GM12878 (cell line): ENCODE measurements around the gene STAG1. TPM values are rescaled to one million over a fixed set of nuclear protein-coding genes. Genes with fewer than 3 reads are reported as not detected.

Experiments used
- ATAC-seq: fragments of 200-7000 bp; cut with Tn5 transposase; 3 replicates; pipeline ENCODE4 v1.9.1; 2020; ENCODE audit warnings: mild to moderate bottlenecking, moderate library complexity
- BruUV-seq: library from RNA; stranded (reverse); fragments of 400-500 nt; replicated peaks from 2 replicates; lab custom pipeline; 2021; lab: Mats Ljungman, UMichigan
- CTCF ChIA-PET: fragments of 300-600 bp; sonication (Branson Sonifier 250); formaldehyde crosslinking; extraction: SDS; loops from one replicate; lab custom pipeline; 2021; ENCODE audit warnings: inconsistent platforms; lab: Yijun Ruan, JAX
- POLR2A ChIA-PET: fragments of 350-600 bp; formaldehyde crosslinking; extraction: SDS; loops from one replicate; lab custom pipeline; 2021; ENCODE audit warnings: inconsistent platforms; lab: Charles Lee
- RAD21 ChIA-PET: fragments of 300-600 bp; sonication (Branson Sonifier 250); formaldehyde crosslinking; loops from one replicate; lab custom pipeline; 2023; ENCODE audit warnings: antibody characterized with exemption; ENCODE audit not compliant: unreplicated experiment; lab: Charles Lee
- SMC1A ChIA-PET: fragments of 300-600 bp; sonication (Branson Sonifier 250); formaldehyde crosslinking; loops from one replicate; lab custom pipeline; 2023; ENCODE audit not compliant: unreplicated experiment, uncharacterized antibody; lab: Charles Lee
- DNase-seq: peaks from one replicate; pipeline ENCODE4 v3.0.0-alpha.2; 2011; ENCODE audit warnings: low read depth, low spot score
- FAIRE-seq: peaks from 3 replicates; lab custom pipeline; 2011; peaks lifted over from hg19 to GRCh38; lab: Jason Lieb, UNC
- H2AFZ ChIP-seq: 2 replicates; pipeline ENCODE4 v1.6.0; 2011; ENCODE audit warnings: low read depth, low read length, control low read depth; ENCODE audit not compliant: control insufficient read depth
- H3K27ac ChIP-seq: 2 replicates; pipeline ENCODE4 v1.5.1; 2011; ENCODE audit warnings: control low read depth; ENCODE audit not compliant: control insufficient read depth, insufficient read depth
- H3K27me3 ChIP-seq, 2 experiments: replicated peaks in 1 of 2; 2 replicates each; pipeline versions ENCODE4 v1.6.0 to v1.6.1; 2011; ENCODE audit warnings: low read length in 1 of 2; ENCODE audit not compliant: control insufficient read depth in 2 of 2, insufficient read depth in 2 of 2
- H3K36me3 ChIP-seq, 2 experiments: 2 replicates each; pipeline ENCODE4 v1.5.1; 2011; ENCODE audit warnings: low read length in 1 of 2; ENCODE audit not compliant: control insufficient read depth in 2 of 2, insufficient read depth in 2 of 2
- H3K4me1 ChIP-seq: 2 replicates; pipeline ENCODE4 v1.6.1; 2011; ENCODE audit warnings: mild to moderate bottlenecking, low read length, moderate library complexity, mixed read lengths; ENCODE audit not compliant: control insufficient read depth, insufficient read depth
- H3K4me2 ChIP-seq: 2 replicates; pipeline ENCODE4 v1.6.0; 2011; ENCODE audit warnings: control low read depth; ENCODE audit not compliant: control insufficient read depth, insufficient read depth
- H3K4me3 ChIP-seq: fragments of 200-600 bp; sonication (generic); 2 replicates; pipeline ENCODE4 v1.5.1; 2016
- H3K79me2 ChIP-seq: 2 replicates; pipeline ENCODE4 v1.6.0; 2011; ENCODE audit warnings: low read length; ENCODE audit not compliant: control insufficient read depth, insufficient read depth
- H3K9ac ChIP-seq: 2 replicates; pipeline ENCODE4 v1.8.0; 2011; ENCODE audit warnings: low read length, control low read depth, mixed read lengths; ENCODE audit not compliant: control insufficient read depth, insufficient read depth
- H3K9me3 ChIP-seq: replicated peaks from 3 replicates; pipeline ENCODE4 v1.5.1; 2011; ENCODE audit warnings: mild to moderate bottlenecking, low read length; ENCODE audit not compliant: control insufficient read depth, insufficient read depth
- H4K20me1 ChIP-seq: 2 replicates; pipeline ENCODE4 v1.6.0; 2011; ENCODE audit not compliant: control insufficient read depth, insufficient read depth
- FOS ChIP-seq: IDR thresholded peaks from 3 replicates; pipeline ENCODE4 v1.6.1; 2011; ENCODE audit warnings: borderline replicate concordance; ENCODE audit not compliant: insufficient read length; ENCODE audit errors: extremely low read depth
- IKZF2 ChIP-seq, 2 experiments: fragments of 450-650 bp; IDR thresholded peaks; 2 replicates each; pipeline ENCODE4 v1.6.1; 2017; ENCODE audit warnings: mild to moderate bottlenecking in 2 of 2, moderate library complexity in 2 of 2
- JUND ChIP-seq: IDR thresholded peaks from 2 replicates; pipeline ENCODE4 v1.6.1; 2012; ENCODE audit warnings: low read depth, mild to moderate bottlenecking, low read length, improper control_type of control experiment, moderate library complexity
- SMAD1 ChIP-seq: fragments of 450-650 bp; IDR thresholded peaks from 2 replicates; pipeline ENCODE4 v1.6.1; 2018; ENCODE audit warnings: mild to moderate bottlenecking, low read depth; ENCODE audit not compliant: partially characterized antibody
- ZBTB40 ChIP-seq: fragments of 450-650 bp; IDR thresholded peaks from 2 replicates; pipeline ENCODE4 v1.6.1; 2016; ENCODE audit warnings: mild to moderate bottlenecking, moderate library complexity, borderline replicate concordance
- ZNF687 ChIP-seq: fragments of 450-650 bp; IDR thresholded peaks from 2 replicates; pipeline ENCODE4 v1.6.1; 2017; ENCODE audit warnings: mild to moderate bottlenecking, moderate library complexity
- WGBS: methylation state at CpG from one replicate; pipeline ENCODE4 v1.1.6; 2016; ENCODE audit warnings: low lambda C conversion rate; ENCODE audit not compliant: insufficient replicate concordance, insufficient coverage; ENCODE audit errors: missing lambda C conversion rate; 5-methylcytosine and 5-hydroxymethylcytosine counted together
- in situ Hi-C: fragments of 300-500 bp; cut with MboI; formaldehyde crosslinking; loops from 9 replicates; pipeline ENCODE4 v1.14.3; 2018; ENCODE audit warnings: mixed read lengths
- intact Hi-C: fragments of 100-400 bp; cut with micrococcal nuclease; formaldehyde crosslinking; loops from one replicate; pipeline ENCODE4 v1.14.2; 2022; ENCODE audit not compliant: unreplicated experiment
- polyA plus RNA-seq, 11 experiments: library from polyadenylated mRNA; depleted of rRNA in 4 of 11; unstranded in 6 of 11; stranded (reverse) in 5 of 11; fragments of >200 nt; fragmentation: Nextera tagmentation in 4 of 11; fragmentation: Illumina TruSeq in 1 of 11; extraction: Ambion mirVana in 4 of 11; extraction: Trizol in 1 of 11; gene quantifications; 1 replicate in 1 of 11; 2 replicates in 10 of 11; pipeline versions ENCODE4 v1.2.1 to v1.2.3, GENCODE V29; 2011 to 2016; ENCODE audit warnings: inconsistent platforms in 2 of 11, missing spikeins in 2 of 11, low read depth in 1 of 11
- total RNA-seq, 4 experiments: library from RNA; depleted of rRNA in 3 of 4; stranded (reverse); fragments of >200 nt in 3 of 4; fragmentation: Illumina TruSeq in 1 of 4; extraction: Trizol in 1 of 4; gene quantifications; 2 replicates each; pipeline versions ENCODE4 v1.2.1 to v1.2.3, GENCODE V29; 2013 to 2021

The STAG1 gene
- total and polyA plus RNA-seq, 10 of the 15 experiments (the other 5 are each of a cell fraction or from before 2014, with no cell fraction given), result 4.4 to 30.1 (median 20.2) TPM

- Histone ChIP-seq H3K4me1 (peaks cover 19% of the 10 kb centered on the region), H3K27ac (peak overlapping the region; percentile 77), H3K4me2 (peak overlapping the region; percentile 92), H3K9ac (peak overlapping the region; percentile 79), H3K4me3 (peak overlapping the region; percentile 77), H3K36me3 (no peaks in the 10 kb centered on the region), H2AFZ (peak overlapping the region; percentile 61), H3K9me3 (no peaks in the 10 kb centered on the region), H4K20me1 (no peaks in the 10 kb centered on the region), H3K79me2 (peaks cover 73% of the 10 kb centered on the region), H3K27me3 (no peaks in the 10 kb centered on the region)
- WGBS, result 0% methylated on average over 8 of the region's 8 CpGs
- RAD21 ChIA-PET, result interaction anchor here (0.6 to 2.4 kb wide), 10 partner anchors 20 to 675 kb away, joined by 4 to 24 read pairs (median 6); partner anchors contain the start of gene NCK1
- FAIRE-seq, result no peak
- SMC1A ChIA-PET, result interaction anchor here (0.6 to 2.3 kb wide), 10 partner anchors 15 to 1048 kb away, joined by 3 to 15 read pairs (median 4); partner anchors contain the start of genes MSL2 and NCK1
- TF ChIP-seq ZBTB40 (peak; percentile 78; the same call in 1 of the 2 replicates), IKZF2 (IDR thresholded peaks at IDR 0.05) (peak in 1 of 2 experiments; percentile 19; a peak in 1 of 4 replicates), SMAD1 (peak; percentile 35), ZNF687 (0 out of 2 replicates have a peak, but pooled peaks have one; percentile 23), JUND (no peak), FOS (no peak)
- no TSS peak for BruUV-seq
- intact Hi-C loops, result loop anchor here (2.0 to 5.0 kb wide), 2 partner anchors 177 to 204 kb away; no protein-coding TSS in a partner anchor
- peak; percentile 2 for ATAC-seq
- CTCF ChIA-PET, result interaction anchor here (0.5 to 2.1 kb wide), 8 partner anchors 20 to 680 kb away, joined by 3 to 19 read pairs (median 6); partner anchors contain the start of gene PCCB
- no peak for DNase-seq
- POLR2A ChIA-PET, result interaction anchor here (0.6 to 1.2 kb wide), 4 partner anchors 111 to 554 kb away, joined by 3 to 5 read pairs (median 4); partner anchors contain the start of genes MSL2 and NCK1
- in situ Hi-C loops, result loop anchor here (5.0 kb wide), 2 partner anchors 363 to 678 kb away; no protein-coding TSS in a partner anchor
Observed at GRCh38 chr3:136750209-136750896, 1.8 kb downstream of the STAG1 start.
